ENCODE measurements around the gene FANCD2.
"Not testable (repeated sequence)": the region's sequence is repeated elsewhere in the genome, so short reads cannot be mapped to it uniquely, and the experiment has no call there.

The FANCD2 gene

DNA sequence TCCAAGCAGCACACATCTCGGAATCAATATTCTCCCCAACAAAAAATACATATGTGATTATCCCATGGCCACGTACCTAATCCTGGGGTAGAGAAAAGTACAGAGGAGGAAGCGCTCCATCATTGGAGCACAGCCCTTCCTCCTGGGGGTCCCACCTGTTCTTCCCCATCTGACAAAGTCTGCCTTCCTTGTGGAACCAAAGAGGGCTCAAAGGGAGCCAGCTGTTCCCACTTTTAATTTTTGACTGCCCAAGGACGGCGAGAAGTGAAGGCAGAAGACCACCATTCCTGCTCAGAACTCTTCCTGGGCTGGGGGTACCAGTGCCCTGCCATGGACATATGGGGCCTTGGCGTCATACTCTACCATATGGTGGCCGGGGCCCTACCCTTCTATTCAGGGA, 14.1 kb upstream of the FANCD2 start:
- DNase-seq (ENCODE audit: insufficient read length, low spot score) (no peak), FAIRE-seq (no peak)

DNA sequence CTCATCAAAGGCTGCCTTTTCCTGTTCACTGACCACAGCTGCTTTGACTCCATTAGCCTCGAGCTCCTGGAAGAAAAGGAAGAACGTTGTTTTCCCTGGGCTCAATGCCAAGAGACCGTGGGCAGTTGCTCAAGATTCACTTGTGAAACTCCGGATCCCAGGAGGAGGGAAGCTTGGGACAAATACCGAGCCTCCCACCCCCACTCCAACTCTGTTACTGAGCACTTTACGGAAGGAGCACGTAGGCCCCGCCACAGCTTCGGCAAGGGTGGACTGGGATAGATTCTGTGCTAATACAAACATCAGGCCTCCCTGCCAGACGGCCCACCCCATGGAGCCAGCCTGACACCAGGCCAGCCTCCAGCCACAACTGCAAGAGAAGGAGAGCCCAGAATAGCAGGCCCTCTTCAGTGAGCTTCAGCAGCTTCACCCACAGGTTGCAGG, 10.8 kb upstream of the FANCD2 start:
- FAIRE-seq = no peak

DNA sequence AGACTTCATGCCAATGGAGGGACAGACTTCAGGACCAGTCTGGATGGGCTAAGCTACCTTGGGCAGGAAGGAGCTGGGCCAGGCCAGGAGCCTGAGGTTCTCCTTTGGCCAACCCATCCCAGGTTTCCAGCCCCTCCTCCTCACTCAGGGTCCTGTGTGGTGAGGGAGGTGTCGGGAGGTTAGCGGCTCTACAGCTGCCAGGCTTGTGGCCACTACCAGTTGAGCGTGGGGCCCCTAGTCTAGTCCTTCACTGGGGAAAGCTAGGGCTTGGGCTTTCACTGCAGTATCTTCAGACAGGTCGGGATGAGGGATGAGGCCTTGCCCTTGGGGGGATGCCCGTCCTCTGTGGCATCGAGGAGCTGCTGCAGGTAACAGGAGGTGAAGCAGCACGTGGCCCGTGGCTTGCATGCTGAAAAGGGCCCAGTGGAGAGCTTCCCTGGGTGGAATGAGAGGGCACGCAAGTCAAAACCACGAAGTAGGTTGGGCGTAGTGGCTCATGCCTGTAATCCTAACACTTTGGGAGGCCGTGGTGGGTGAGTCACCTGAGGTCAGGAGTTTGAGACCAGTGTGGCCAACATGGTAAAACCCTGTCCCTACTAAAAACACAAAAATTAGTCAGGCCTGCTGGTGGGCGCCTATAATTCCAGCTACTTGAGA, 8.5 kb upstream of the FANCD2 start:
- peak; percentile 28 for FAIRE-seq

More for the DNA sequence above, 10.8 kb upstream of the FANCD2 start:
- no peak for DNase-seq (ENCODE audit: insufficient read length, low spot score)

DNA sequence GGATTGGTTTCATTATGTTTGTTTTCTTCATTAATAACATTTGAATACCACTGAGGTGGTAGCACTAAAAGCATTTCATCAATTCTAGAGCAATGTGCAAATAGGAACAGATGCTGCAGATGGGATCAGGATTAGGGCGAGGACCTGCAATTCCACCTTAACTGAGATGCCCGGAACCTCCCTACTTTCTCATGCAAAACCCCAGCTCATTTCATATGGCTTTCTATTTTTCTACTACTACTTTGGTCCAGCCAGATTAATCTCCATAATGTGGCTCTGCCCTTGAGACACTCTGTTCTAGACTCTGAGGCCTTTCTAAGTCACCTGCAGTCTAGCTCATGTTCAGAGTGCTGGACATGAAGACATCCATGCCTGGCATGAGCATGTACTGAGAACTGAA, 7.4 kb upstream of the FANCD2 start:
- FAIRE-seq; DNase-seq (ENCODE audit: insufficient read length, low spot score): not testable (repeated sequence)

More for the DNA sequence above, 8.5 kb upstream of the FANCD2 start:
- no peak for DNase-seq (ENCODE audit: insufficient read length, low spot score)

DNA sequence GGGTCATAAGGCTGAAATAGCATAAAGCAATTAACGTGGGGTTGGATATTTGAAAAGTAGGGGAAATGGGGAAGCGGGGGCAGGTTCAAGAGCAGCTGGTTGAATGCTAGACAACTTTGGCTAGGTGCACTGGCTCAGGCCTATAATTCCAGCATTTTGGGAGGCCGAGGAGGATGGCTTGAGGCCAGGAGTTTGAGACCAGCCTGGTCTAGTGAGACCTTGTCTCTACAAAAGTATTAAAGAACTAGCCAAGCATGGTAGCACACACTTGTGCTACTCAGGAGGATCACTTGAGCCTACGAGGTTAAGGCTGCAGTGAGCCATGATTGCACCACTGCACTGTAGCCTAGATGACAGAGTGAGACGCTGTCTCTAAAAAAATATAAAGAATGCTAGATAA, 6.9 kb upstream of the FANCD2 start:
- DNase-seq (ENCODE audit: insufficient read length, low spot score) = no peak
- FAIRE-seq = peak; percentile 16

DNA sequence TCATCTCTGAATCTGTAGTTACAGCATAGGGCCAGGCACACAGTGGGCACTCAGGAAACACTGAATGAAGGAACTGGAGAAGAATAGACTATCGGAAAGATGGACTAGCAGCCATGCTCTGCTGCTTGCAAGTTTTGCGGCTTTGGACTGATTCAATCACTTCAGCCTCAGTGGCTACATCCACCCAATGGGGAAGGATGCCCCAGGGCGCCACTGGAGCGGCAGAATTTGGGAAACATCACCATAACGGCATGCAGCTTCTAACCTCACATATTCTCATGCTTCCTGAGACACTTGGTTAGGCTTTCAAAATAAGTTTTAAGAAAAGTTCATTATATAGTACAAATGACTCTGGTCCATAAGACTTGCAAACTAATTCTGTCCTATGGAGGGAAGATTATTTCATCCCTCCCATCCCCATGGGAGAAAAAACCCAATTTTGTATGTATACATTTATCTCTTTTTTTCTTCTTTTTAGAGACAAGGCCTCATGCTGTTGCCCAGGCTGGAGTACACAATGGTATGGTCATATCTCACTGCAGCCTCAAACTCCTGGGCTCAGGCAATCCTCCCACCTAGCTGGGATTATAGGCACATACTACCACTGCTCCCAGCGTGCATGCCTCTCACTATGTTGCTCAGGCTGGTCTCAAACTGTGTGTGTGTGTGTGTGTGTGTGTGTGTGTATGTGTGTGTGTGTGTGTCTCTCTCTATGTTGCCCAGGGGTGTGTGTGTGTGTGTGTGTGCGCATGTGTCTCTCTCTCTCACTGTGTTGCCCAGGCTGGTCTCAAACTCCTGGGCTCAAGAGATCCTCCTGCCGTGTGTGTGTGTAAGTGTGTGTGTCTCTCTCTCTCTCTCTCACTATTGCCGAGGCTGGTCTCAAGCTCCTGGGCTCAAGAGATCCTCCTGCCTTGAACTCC, 4.1 kb upstream of the FANCD2 start:
- FAIRE-seq = no peak
- no peak for DNase-seq (ENCODE audit: insufficient read length, low spot score)

DNA sequence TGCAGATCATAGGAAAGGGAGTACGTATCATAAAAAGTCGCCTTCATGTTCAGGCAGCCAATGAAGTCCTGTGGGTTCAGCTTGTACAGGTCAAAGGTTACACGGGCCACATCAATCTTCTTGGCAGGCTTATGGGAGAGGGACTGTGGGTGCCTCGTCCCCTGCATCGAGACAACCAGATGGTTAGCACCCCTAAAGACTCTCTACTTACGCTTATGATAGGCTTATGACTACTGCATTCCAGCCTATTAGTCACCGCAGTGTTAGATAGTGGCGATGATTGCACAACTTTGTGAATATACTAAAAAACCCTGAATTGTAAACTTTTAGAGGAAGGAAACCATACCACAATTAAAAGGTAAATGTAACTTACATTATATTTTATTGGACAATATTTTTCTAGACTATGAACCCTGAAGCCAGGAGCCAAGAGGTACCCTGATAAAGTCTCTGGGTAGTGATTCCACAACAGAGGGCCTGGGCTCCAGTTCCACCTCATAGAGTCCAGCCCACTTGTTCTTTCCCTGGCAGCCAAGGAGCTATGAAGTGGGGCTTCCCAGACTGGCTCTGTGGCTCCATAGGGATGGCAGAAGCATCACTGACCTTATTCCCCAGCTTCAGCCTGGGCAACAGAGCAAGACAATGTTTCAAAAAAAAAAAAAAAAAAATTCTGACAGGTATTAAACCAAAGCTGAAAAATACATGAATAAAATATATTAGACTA, 2.5 kb upstream of the FANCD2 start:
- FAIRE-seq (peak; percentile 23), DNase-seq (ENCODE audit: insufficient read length, low spot score) (peak; percentile 67)

DNA sequence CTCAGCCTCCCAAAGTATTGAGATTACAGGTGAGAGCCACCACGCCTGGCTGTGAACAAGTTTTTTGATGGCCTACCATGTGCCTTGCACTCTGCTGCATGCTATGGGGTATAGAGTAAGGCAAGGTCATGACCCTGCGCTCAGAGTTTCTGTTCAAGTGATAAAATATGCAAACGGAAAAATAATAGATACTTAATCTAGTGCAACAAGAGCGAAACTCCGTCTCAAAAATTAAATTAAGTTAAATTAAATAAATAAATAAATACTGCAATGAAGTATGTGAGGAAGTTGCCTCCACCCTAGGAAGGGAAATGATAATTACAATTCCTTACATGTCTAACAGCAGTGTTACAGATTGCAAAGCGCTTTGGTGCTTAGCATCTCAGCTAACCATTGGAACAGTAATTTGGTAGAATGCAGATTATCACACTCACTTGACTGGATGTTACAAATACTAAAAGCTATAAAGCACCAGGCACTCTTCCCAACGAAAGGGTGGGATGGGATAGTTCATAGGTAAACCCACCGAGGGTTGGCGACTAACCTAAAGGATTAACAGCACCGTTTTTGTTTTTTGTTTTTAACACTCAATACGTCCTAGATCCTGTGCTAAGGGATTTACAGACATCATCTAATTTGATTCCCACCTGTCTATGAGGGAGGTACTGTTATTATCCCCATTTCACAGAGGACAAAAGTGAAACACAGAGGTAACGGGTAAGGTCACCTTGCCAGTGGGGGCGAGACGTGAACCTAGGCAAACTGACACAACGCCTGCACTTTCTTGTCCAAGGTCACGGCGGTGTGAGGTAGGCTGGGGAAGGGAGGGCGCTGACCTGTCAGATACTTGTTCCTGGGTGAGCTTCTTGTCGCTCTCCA, 793 bp upstream of the FANCD2 start:
- DNase-seq (ENCODE audit: insufficient read length, low spot score) (no peak), FAIRE-seq (no peak)

DNA sequence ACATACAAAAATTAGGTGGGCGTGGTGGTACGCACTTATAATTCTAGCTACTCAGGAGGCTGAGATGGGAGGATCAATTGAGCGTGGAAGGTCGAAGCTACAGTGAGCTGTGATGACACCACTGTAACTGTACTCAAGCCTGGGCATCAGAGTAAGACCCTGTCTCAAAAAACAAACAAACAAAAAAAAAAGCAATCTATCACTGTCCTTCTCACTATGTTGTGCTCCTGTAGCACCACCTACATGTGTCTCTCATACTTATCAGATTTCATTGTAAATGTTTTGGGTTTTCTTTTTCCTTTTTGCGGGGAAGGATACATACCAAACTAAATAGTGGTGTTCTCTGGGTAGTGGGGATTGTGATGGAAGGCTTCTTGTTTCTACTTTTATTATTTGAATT, 14.8 kb downstream of the FANCD2 start:
- DNase-seq (ENCODE audit: insufficient read length, low spot score) (no peak), FAIRE-seq (no peak)

DNA sequence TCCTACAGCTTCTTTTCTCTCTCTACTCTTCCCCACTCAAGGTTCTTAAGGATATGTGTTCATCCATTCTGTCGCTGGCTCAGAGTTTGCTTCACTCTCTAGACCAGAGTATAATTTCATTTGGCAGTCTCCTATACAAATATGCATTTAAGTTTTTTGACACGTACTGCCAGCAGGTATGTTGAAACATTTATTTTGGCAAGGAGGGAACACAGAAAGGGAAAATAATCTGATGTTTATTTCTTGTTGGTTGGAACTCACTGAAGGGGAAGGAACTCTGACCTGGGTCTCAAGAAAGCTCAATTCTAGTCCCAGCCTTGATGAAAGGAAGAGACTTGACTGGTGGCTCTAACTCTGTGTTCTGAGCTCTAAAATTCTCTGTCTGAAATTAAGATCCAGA, 21.6 kb downstream of the FANCD2 start:
- FAIRE-seq (no peak), DNase-seq (ENCODE audit: insufficient read length, low spot score) (no peak)

DNA sequence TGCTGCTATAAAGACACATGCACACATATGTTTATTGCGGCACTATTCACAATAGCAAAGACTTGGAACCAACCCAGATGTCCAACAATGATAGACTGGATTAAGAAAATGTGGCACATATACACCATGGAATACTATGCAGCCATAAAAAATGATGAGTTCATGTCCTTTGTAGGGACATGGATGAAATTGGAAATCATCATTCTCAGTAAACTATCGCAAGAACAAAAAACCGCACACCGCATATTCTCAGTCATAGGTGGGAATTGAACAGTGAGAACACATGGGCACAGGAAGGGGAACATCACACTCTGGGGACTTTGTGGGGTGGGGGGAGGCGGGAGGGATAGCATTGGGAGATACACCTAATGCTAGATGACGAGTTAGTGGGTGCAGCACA, 26.8 kb downstream of the FANCD2 start:
- not testable (repeated sequence) for DNase-seq (ENCODE audit: insufficient read length, low spot score); FAIRE-seq

DNA sequence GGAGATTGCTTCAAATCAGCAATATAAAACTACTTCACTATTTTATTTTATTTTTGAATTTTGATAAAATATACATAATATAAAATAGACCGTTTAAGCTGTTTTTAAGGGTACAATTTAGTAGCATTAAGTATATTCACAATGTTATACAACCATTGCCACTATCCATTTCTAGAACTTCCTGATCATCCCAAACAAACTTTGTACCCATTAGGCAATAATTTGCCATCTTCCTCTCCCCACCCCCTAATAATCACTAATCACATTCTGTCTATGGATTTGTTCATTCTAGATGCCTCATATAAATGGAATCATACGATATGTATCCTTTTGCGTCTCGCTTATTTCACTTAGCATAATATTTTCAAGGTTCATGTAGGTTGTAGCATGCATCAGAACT, 28.9 kb downstream of the FANCD2 start:
- no peak for DNase-seq (ENCODE audit: insufficient read length, low spot score)
- FAIRE-seq = no peak

DNA sequence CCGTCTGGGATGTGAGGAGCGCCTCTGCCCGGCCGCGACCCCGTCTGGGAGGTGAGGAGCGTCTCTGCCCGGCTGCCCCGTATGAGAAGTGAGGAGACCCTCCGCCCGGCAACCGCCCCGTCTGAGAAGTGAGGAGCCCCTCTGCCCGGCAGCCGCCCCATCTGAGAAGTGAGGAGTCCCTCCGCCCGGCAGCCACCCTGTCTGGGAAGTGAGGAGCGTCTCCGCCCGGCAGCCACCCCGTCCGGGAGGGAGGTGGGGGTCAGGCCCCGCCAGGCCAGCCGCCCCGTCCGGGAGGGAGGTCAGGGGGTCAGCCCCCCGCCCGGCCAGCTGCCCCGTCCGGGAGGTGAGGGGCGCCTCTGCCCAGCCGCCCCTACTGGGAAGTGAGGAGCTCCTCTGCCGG, 43.8 kb downstream of the FANCD2 start:
- DNase-seq (ENCODE audit: insufficient read length, low spot score); FAIRE-seq: not testable (repeated sequence)

DNA sequence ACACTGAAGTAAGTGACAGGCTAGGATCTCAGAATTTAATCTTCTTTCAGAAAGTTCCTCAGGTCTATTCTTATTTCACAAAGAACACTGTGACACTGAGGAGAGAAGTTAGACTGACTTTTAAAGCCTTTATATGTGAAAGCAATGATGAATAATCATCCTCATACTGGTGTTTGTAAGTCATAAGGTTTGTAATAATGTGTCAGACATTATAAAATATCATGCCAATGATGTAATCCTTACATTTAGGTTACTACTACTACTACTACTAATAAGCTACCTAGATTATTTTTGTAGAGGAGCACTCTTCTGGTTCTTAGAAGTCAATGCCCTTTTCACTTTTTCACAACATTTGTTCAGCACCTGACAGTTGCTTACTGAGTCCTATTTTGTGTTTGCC, 48.4 kb downstream of the FANCD2 start:
- FAIRE-seq (no peak), DNase-seq (ENCODE audit: insufficient read length, low spot score) (no peak)

DNA sequence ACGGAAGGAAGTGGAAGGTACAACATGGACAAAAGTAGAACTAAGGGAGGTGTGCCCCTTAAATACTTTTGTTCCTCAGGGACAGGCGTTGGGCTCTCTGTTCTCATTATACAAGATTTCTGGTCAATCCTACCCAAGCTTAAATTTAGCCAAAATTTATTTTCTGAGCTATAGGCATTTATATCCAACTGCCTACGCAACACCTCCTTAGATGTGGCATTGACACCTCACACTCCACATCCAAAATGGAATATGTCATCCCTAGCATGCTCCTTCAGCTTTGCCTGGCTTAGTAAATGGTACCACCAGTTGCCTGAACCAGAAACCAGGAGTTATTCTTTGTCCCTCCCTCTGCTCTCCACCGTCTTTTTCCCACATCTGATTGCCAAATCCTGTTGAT, 55.6 kb downstream of the FANCD2 start:
- no peak for DNase-seq (ENCODE audit: insufficient read length, low spot score)
- no peak for FAIRE-seq

DNA sequence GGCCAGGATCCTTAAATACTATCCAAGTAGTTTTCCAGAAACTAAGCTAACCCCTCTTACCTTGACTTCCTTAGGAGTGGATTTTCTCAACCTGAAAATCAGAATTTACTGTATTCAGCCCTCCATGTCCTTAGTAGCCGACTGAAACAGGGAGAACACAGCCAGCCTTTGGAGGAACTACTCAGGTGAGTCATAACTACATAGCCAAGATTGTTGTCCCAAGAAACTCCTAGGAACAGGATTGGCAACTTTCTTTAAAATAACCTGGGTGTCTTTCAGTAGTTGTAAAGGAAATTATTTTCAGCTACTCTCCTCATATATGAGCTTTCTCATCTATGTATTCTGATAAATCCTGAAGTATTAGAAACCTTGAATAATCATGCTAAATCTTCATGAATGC, 59.5 kb downstream of the FANCD2 start:
- DNase-seq (ENCODE audit: insufficient read length, low spot score) = no peak
- FAIRE-seq = no peak

DNA sequence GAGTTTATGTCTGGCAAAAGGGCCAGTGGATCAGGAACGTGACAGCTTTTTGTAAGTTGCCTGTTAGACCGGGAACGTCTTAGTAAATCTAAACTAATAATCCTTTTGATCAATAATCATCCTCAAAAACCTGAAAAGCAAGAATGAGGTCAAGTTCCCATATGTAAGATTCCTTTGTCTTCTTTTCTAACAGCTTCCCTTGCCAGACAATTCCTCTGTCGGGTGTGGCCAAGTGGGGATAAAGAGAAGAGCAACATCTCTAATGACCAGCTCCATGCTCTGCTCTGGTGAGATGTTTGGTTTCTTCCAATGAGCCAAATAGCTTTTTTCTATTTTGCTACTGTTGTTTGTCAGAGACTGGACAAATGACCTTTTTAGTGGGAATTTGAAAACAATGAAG, 62.0 kb downstream of the FANCD2 start:
- DNase-seq (ENCODE audit: insufficient read length, low spot score) (no peak), FAIRE-seq (no peak)

DNA sequence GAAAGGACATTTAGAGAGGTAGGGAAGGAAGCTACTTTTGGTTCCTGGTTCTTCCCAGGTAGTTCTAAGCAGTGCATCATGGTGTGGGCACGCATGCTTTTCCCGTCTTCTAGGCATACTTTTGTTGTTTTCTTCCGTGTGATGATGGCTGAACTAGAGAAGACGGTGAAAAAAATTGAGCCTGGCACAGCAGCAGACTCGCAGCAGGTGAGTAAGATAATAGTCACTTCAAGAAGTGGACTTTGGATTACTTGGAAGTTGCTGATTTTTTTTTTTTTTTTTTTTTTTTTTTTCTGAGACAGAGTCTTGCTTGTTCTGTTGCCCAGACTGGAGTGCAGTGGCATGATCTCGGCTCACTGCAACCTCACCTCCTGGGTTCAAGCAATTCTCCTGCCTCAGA, 63.9 kb downstream of the FANCD2 start:
- DNase-seq (ENCODE audit: insufficient read length, low spot score) = no peak
- FAIRE-seq = no peak

DNA sequence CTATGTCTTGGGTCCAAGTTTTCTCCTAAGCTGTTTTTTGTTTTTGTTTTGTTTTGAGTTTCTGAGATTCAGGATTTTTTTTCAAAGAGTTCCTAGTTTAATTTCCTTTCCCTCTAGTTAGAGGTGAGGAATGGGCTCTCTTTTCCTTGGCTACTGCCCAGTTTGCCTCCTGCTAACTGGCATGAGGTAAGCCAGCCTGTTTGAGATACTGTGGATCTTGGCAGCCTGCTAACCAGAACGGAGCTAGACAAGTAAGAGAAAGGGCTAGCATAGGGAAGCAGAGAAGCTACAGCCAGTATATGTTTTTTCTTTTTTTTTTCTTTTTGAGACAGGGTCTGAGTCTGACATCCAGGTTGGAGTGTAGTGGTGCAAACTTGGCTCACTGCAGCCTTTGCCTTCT, 64.5 kb downstream of the FANCD2 start:
- DNase-seq (ENCODE audit: insufficient read length, low spot score); FAIRE-seq: not testable (repeated sequence)

DNA sequence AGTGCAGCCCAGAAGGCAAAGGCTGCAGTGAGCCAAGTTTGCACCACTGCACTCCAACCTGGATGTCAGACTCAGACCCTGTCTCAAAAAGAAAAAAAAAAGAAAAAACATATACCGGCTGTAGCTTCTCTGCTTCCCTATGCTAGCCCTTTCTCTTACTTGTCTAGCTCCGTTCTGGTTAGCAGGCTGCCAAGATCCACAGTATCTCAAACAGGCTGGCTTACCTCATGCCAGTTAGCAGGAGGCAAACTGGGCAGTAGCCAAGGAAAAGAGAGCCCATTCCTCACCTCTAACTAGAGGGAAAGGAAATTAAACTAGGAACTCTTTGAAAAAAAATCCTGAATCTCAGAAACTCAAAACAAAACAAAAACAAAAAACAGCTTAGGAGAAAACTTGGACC, 65.2 kb downstream of the FANCD2 start:
- peak; percentile 54 for FAIRE-seq
- not testable (repeated sequence) for DNase-seq (ENCODE audit: insufficient read length, low spot score)

All from HTR-8/SVneo (cell line).